Measurements from ENCODE around the gene ELMO1. TPM values are rescaled to one million over a fixed set of nuclear protein-coding genes. Genes with fewer than 3 reads are reported as not detected.

The ELMO1 gene
- total and polyA plus RNA-seq, 2 of the 13 experiments (the other 11 are each of a cell fraction or from before 2014, with no cell fraction given) = 0.11 to 0.17 TPM

- ChIA-PET CTCF (ENCODE audit: low intra/inter-chr PET ratio, low total read pairs) (no interaction called here), POLR2A (no interaction called here)
- no peak overlapping the region for H3K4me2 ChIP-seq (ENCODE audit: low read depth, low read length)
- ATAC-seq = no peak
- no peaks in the 10 kb centered on the region for H3K79me2 ChIP-seq (ENCODE audit: insufficient read depth, low read length)
- in situ Hi-C loops (cut with HindIII; ENCODE audit: extremely low pct_ligation_motif_present, low pct_unique_long_range_greater_than_20kb) = no loop called here
- no peaks in the 10 kb centered on the region for H3K4me1 ChIP-seq (ENCODE audit: insufficient read depth, low read length)
- DNase-seq (ENCODE audit: low spot score) = no peak
- no peak overlapping the region for H3K27ac ChIP-seq (ENCODE audit: extremely low read length, insufficient read depth, low read length)
- BruUV-seq (replicated peaks) = no TSS peak
- no peak for FAIRE-seq
- no peaks in the 10 kb centered on the region for H4K20me1 ChIP-seq (ENCODE audit: insufficient read depth, low read length)
- H3K4me3 ChIP-seq (replicated peaks in 1 of 3; ENCODE audit: insufficient read depth in 1 of 3, low read depth in 2 of 3, low read length in 3 of 3) = no peak overlapping the region
- no peaks in the 10 kb centered on the region; a peak in 1 of 5 replicates for H3K27me3 ChIP-seq (ENCODE audit: control insufficient read depth in 1 of 2, insufficient read depth in 2 of 2, low read length in 2 of 2)
- no peak overlapping the region for H3K9ac ChIP-seq (ENCODE audit: insufficient read depth, low read depth, low read length)
- H3K36me3 ChIP-seq (replicated peaks in 1 of 2; ENCODE audit: control insufficient read depth in 1 of 2, insufficient read depth in 2 of 2, low read length in 2 of 2) = no peaks in the 10 kb centered on the region
- no peak overlapping the region for H2AFZ ChIP-seq (ENCODE audit: low read length)
- H3K9me3 ChIP-seq (ENCODE audit: low read length) = peaks cover 13% of the 10 kb centered on the region
- 8% methylated on average over 1 of the region's 1 CpG for WGBS (ENCODE audit: low lambda C conversion rate)
- intact Hi-C loops (cut with micrococcal nuclease; ENCODE audit: unreplicated experiment) = no loop called here
- TF ChIP-seq NFRKB (IDR thresholded peaks at IDR 0.05) (no peak), ZNF670 (CRISPR knock-in tag; IDR thresholded peaks at IDR 0.05; ENCODE audit: borderline replicate concordance) (no peak), FOXO4 (CRISPR knock-in tag; conservative IDR thresholded peaks at IDR 0.05) (no peak), MLX (CRISPR knock-in tag; IDR thresholded peaks at IDR 0.05) (no peak), E2F5 (CRISPR knock-in tag; conservative IDR thresholded peaks at IDR 0.05) (no peak), MTF2 (CRISPR knock-in tag; IDR thresholded peaks at IDR 0.05; ENCODE audit: borderline replicate concordance) (no peak), ZBTB33 (CRISPR knock-in tag; IDR thresholded peaks at IDR 0.05) (no peak), ZBTB21 (CRISPR knock-in tag; IDR thresholded peaks at IDR 0.05) (no peak), GRHL1 (CRISPR knock-in tag; conservative IDR thresholded peaks at IDR 0.05) (no peak), ZSCAN21 (CRISPR knock-in tag; IDR thresholded peaks at IDR 0.05; ENCODE audit: borderline replicate concordance) (no peak), MEIS1 (CRISPR knock-in tag; IDR thresholded peaks at IDR 0.05; ENCODE audit: borderline replicate concordance) (no peak), ZFP37 (CRISPR knock-in tag; IDR thresholded peaks at IDR 0.05; ENCODE audit: borderline replicate concordance) (no peak), TMF1 (CRISPR knock-in tag; IDR thresholded peaks at IDR 0.05; ENCODE audit: low read depth) (no peak), POLR2G (IDR thresholded peaks at IDR 0.05; ENCODE audit: low read depth, low read length) (no peak), ZNF782 (CRISPR knock-in tag; IDR thresholded peaks at IDR 0.05; ENCODE audit: borderline replicate concordance) (no peak), AGO2 (optimal IDR thresholded peaks at IDR 0.05; ENCODE audit: low read depth, low read length) (no peak), MXD1 (CRISPR knock-in tag; IDR thresholded peaks at IDR 0.05) (no peak)
Observed at GRCh38 chr7:36931892-36932291, 516.8 kb downstream of the ELMO1 start.

Measured in HepG2 (cell line).